OCI-LY1 (cell line): ENCODE data around the gene CAMTA1.

Experiments used
- H2AFZ ChIP-seq: fragments of 200-600 bp; sonication (generic), shearing (Covaris generic); 2 replicates; pipeline ENCODE4 v1.6.0; 2014; ENCODE audit warnings: antibody characterized with exemption, mild to moderate bottlenecking, low read length
- H3F3A ChIP-seq: fragments of 200-600 bp; sonication (generic), shearing (Covaris generic); 2 replicates; pipeline ENCODE4 v1.6.0; 2014; ENCODE audit warnings: mild to moderate bottlenecking, antibody characterized with exemption, low read length, moderate library complexity; ENCODE audit not compliant: insufficient read depth
- H3K27ac ChIP-seq: fragments of 200-600 bp; sonication (generic); 2 replicates; pipeline ENCODE4 v1.5.1; 2014; ENCODE audit warnings: low read length, mixed run types, mild to moderate bottlenecking, low read depth; ENCODE audit not compliant: poor library complexity, severe bottlenecking
- H3K27me3 ChIP-seq: fragments of 200-600 bp; sonication (generic); 2 replicates; pipeline ENCODE4 v1.6.0; 2014; ENCODE audit warnings: antibody characterized with exemption, mild to moderate bottlenecking, low read length, moderate library complexity; ENCODE audit not compliant: insufficient read depth
- H3K36me3 ChIP-seq: fragments of 200-600 bp; sonication (generic); 2 replicates; pipeline ENCODE4 v1.6.1; 2014; ENCODE audit warnings: mild to moderate bottlenecking, antibody characterized with exemption, low read length, moderate library complexity, mixed read lengths; ENCODE audit not compliant: insufficient read depth
- H3K4me1 ChIP-seq: fragments of 200-600 bp; sonication (generic); 2 replicates; pipeline ENCODE4 v1.5.1; 2014; ENCODE audit warnings: mild to moderate bottlenecking, low read length, moderate library complexity; ENCODE audit not compliant: insufficient read depth, severe bottlenecking
- H3K4me2 ChIP-seq: fragments of 200-600 bp; sonication (generic), shearing (Covaris generic); 2 replicates; pipeline ENCODE4 v1.6.1; 2014; ENCODE audit warnings: low read length
- H3K4me3 ChIP-seq: fragments of 200-600 bp; sonication (generic); 2 replicates; pipeline ENCODE4 v1.5.1; 2014; ENCODE audit warnings: low read length, low read depth, mild to moderate bottlenecking, mixed read lengths; ENCODE audit not compliant: poor library complexity, severe bottlenecking
- H3K79me2 ChIP-seq: fragments of 200-600 bp; shearing (Covaris generic); 2 replicates; pipeline ENCODE4 v1.6.1; 2016; ENCODE audit warnings: mixed run types, low read length, mixed read lengths; ENCODE audit not compliant: insufficient read depth
- H3K9ac ChIP-seq: fragments of 200-600 bp; sonication (generic), shearing (Covaris generic); 2 replicates; pipeline ENCODE4 v1.6.1; 2014; ENCODE audit warnings: mild to moderate bottlenecking, low read length, mixed read lengths
- H3K9me2 ChIP-seq: fragments of 200-600 bp; sonication (generic), shearing (Covaris generic); 2 replicates; pipeline ENCODE4 v1.6.1; 2014; ENCODE audit warnings: low read depth, mild to moderate bottlenecking, low read length, mixed read lengths
- H3K9me3 ChIP-seq: fragments of 200-600 bp; shearing (Covaris generic); 2 replicates; pipeline ENCODE4 v1.6.1; 2014; ENCODE audit warnings: low read length, mixed read lengths
- H4K20me1 ChIP-seq: fragments of 200-600 bp; sonication (generic), shearing (Covaris generic); 2 replicates; pipeline ENCODE4 v1.6.0; 2016; ENCODE audit warnings: mild to moderate bottlenecking, low read length; ENCODE audit not compliant: insufficient read depth
- EZH2 ChIP-seq: fragments of 200-600 bp; sonication (generic), shearing (Covaris generic); IDR thresholded peaks from 2 replicates; pipeline ENCODE4 v1.8.0; 2017; ENCODE audit warnings: borderline replicate concordance, mixed run types, mild to moderate bottlenecking, antibody characterized with exemption, low read length, moderate library complexity, mixed read lengths
- TF ChIP-seq, protein P1 (sequence below): fragments of 200-600 bp; sonication (generic), shearing (Covaris generic); IDR thresholded peaks from 2 replicates; pipeline ENCODE4 v1.5.1; 2017; ENCODE audit warnings: mild to moderate bottlenecking, antibody characterized with exemption, low read length, moderate library complexity, mixed read lengths

CAMTA1 gene

GRCh38 chr1:7287013-7287412 lies 501.8 kb downstream of the CAMTA1 start:
- Histone ChIP-seq H3K4me3 (no peak overlapping the region), H2AFZ (no peak overlapping the region), H3F3A (no peaks in the 10 kb centered on the region), H3K27ac (no peak overlapping the region), H3K9me2 (no peaks in the 10 kb centered on the region), H3K4me2 (no peak overlapping the region), H3K27me3 (no peaks in the 10 kb centered on the region), H3K4me1 (no peaks in the 10 kb centered on the region), H3K9ac (no peak overlapping the region), H3K36me3 (no peaks in the 10 kb centered on the region), H3K79me2 (no peaks in the 10 kb centered on the region), H3K9me3 (no peaks in the 10 kb centered on the region), H4K20me1 (no peaks in the 10 kb centered on the region)
- no peak for TF ChIP-seq EZH2
- TF ChIP-seq, protein P1, sequence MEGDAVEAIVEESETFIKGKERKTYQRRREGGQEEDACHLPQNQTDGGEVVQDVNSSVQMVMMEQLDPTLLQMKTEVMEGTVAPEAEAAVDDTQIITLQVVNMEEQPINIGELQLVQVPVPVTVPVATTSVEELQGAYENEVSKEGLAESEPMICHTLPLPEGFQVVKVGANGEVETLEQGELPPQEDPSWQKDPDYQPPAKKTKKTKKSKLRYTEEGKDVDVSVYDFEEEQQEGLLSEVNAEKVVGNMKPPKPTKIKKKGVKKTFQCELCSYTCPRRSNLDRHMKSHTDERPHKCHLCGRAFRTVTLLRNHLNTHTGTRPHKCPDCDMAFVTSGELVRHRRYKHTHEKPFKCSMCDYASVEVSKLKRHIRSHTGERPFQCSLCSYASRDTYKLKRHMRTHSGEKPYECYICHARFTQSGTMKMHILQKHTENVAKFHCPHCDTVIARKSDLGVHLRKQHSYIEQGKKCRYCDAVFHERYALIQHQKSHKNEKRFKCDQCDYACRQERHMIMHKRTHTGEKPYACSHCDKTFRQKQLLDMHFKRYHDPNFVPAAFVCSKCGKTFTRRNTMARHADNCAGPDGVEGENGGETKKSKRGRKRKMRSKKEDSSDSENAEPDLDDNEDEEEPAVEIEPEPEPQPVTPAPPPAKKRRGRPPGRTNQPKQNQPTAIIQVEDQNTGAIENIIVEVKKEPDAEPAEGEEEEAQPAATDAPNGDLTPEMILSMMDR = no peak; the same call in 1 of the 2 replicates

DNA sequence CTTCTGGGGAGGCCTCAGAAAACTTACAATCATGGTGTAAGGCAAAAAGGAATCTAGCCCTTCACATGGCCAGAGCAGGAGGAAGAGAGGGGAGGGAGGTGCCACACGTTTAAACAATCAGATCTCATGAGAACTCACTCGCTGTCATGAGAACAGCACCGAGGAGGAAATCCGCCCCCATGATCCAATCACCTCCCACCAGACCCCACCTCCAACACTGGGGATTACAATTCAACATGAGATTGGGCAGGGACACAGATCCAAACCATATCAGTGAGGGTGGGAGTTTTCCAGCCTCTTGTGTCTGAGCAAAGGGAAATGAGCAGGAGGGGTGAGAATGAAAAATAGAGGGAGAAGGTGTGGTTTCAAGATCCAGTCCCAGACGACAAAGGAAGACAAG lies 503.7 kb downstream of the CAMTA1 start:
- Histone ChIP-seq H3K36me3 (no peaks in the 10 kb centered on the region), H3K27ac (no peak overlapping the region), H3K4me1 (no peaks in the 10 kb centered on the region), H2AFZ (no peak overlapping the region), H3K4me2 (no peak overlapping the region), H3K79me2 (no peaks in the 10 kb centered on the region), H3K4me3 (no peak overlapping the region), H3F3A (no peaks in the 10 kb centered on the region), H4K20me1 (no peaks in the 10 kb centered on the region), H3K9ac (no peak overlapping the region), H3K9me2 (no peaks in the 10 kb centered on the region), H3K9me3 (no peaks in the 10 kb centered on the region), H3K27me3 (no peaks in the 10 kb centered on the region)
- TF ChIP-seq, protein P1 = no peak
- TF ChIP-seq EZH2 = no peak

- Histone ChIP-seq H3K4me1 (no peaks in the 10 kb centered on the region), H3K79me2 (no peaks in the 10 kb centered on the region), H3F3A (no peaks in the 10 kb centered on the region), H3K4me3 (no peak overlapping the region), H3K4me2 (no peak overlapping the region), H3K27ac (no peak overlapping the region), H3K9me3 (no peaks in the 10 kb centered on the region), H4K20me1 (no peaks in the 10 kb centered on the region), H3K9ac (no peak overlapping the region), H3K27me3 (no peaks in the 10 kb centered on the region), H3K9me2 (no peaks in the 10 kb centered on the region), H3K36me3 (no peaks in the 10 kb centered on the region), H2AFZ (no peak overlapping the region)
- TF ChIP-seq EZH2 = no peak
- TF ChIP-seq, protein P1 = no peak
These were observed 504.4 kb downstream of the CAMTA1 start for GRCh38 chr1:7289694-7290093.
